Measurements from ENCODE around the gene CFAP77.

The CFAP77 gene

DNA sequence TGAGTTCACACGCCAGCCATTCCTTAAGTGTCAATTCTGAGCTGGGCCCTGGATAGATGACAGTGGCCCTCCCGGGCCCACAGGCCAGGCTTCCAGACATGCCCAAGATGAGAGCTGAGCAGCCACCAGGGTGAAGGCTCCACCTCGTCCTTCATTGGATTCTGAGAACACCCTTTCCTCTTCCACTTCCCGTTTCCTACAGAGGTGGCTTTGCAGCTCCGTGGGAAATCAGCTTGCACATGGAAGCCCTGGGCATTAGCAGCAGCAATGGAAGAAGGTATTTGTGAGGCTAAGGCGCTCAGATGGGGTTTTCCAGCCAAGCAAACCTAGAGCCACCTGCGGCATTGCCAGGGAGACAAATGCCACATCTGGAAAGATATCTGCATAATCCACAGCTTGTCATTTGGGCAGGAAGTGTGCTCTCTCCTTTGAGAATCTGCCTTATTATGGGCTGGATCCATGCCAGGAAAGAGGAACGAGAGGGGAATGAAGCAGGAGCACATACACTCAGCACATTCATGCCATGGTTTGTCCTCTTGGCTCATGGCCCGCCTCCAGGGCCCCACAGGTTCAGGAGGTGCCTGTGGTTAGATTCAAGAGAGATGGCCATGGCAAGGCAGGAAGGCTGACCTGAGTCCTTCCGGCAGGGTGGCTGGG, 34.1 kb downstream of the CFAP77 start:
- in situ Hi-C loops (cut with MboI; ENCODE audit: low pct_unique_long_range_greater_than_20kb, low sequenced_read_pairs) = no loop called here
- DNase-seq = peak; percentile 20

DNA sequence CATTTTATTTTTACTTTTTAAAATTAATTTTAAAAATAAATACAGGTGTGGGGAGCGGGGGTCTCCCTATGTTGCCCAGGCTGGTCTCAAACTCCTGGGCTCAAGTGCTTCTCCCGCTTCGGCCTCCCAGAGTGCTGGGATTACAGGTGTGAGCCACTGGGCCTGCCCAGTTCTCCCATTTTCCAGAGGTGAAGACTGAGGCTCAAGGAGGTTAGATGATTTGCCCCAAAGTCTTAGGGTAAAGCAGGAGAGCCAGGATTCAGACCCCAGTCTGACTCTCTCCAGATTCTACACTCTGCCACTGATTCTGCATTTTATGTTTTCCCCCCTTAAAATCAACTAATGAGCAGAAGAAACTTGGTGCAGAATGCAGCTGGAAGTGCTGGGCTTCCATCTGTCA, 36.9 kb downstream of the CFAP77 start:
- DNase-seq = no peak
- in situ Hi-C loops (cut with MboI; ENCODE audit: low pct_unique_long_range_greater_than_20kb, low sequenced_read_pairs) = no loop called here

DNA sequence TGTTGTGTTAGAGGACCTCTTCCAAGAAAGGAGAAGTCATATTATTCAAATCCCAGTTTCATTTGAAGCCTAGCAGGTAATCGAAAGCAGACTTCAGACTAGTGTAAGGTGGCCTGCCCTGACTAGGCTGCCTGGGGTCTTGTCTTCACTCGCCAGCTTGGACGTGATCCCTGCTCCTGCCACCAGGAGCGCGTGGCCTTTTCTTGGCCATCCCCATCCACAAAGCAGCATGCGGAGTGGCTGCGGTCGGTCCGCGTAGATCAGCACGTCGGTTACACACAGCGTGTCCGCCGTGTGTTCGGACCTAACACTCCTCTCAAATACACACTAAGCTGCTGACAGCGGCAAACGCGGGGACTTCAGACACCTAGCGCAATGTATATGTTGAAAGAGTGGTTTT, 37.3 kb downstream of the CFAP77 start:
- in situ Hi-C loops (cut with MboI; ENCODE audit: low pct_unique_long_range_greater_than_20kb, low sequenced_read_pairs) = no loop called here
- no peak for DNase-seq

DNA sequence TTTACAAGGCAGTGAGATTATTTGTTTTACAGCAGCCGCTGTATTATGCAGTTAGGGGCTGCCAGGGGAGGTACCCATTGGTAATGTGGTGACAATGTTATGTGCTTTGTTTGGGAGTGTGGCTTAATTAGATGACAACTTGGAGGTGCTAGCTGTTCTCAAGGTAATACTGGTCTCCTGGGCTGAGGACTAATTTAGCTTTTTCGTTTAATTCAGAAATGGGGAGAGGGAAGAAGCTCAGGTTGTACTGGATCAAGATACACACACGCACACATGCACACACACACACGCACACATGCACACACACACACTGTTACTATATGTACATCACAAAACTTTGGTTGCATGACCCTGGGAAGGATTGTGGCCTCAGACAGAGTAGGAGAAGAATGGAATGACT, 37.9 kb downstream of the CFAP77 start:
- DNase-seq = no peak
- in situ Hi-C loops (cut with MboI; ENCODE audit: low pct_unique_long_range_greater_than_20kb, low sequenced_read_pairs) = no loop called here

DNA sequence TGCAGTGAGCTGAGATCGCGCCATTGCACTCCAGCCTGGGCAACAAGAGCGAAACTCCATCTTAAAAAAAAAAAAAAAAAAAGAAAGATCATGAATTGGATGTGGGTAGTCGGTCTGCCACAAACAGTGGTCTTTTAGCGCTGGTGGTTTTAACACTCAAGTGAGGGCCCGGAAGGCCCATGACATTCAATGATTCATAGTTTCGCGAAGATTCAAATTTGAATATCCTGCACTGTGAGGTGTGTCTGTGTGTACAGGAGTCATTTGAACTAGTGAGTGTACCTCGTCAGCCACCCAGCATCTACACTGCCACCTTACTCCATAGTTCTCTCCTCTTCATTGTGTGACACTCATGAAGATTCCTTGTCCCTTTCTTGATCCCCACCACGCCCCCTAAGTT, 41.3 kb downstream of the CFAP77 start:
- DNase-seq = no peak
- in situ Hi-C loops (cut with MboI; ENCODE audit: low pct_unique_long_range_greater_than_20kb, low sequenced_read_pairs) = no loop called here

DNA sequence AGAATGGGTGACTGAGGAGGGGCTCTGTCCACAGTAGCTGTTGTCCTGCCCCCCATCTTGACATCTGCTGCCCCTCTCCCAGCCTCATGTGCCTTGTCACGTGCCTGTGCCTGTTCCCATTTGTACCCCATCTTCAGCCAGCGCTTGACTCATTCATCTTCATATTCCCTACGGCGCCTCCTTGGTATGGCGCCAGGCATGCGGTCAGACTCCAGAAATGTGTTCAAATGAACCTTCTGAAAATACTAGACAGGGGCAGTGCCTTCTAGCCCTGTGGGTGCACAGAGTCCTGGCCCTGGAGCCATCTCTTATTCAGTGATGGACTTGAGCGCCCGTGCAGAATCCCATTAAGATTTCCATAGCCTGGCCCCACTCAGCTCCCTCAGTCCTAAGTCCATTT, 46.2 kb downstream of the CFAP77 start:
- in situ Hi-C loops (cut with MboI; ENCODE audit: low pct_unique_long_range_greater_than_20kb, low sequenced_read_pairs) = no loop called here
- no peak for DNase-seq

DNA sequence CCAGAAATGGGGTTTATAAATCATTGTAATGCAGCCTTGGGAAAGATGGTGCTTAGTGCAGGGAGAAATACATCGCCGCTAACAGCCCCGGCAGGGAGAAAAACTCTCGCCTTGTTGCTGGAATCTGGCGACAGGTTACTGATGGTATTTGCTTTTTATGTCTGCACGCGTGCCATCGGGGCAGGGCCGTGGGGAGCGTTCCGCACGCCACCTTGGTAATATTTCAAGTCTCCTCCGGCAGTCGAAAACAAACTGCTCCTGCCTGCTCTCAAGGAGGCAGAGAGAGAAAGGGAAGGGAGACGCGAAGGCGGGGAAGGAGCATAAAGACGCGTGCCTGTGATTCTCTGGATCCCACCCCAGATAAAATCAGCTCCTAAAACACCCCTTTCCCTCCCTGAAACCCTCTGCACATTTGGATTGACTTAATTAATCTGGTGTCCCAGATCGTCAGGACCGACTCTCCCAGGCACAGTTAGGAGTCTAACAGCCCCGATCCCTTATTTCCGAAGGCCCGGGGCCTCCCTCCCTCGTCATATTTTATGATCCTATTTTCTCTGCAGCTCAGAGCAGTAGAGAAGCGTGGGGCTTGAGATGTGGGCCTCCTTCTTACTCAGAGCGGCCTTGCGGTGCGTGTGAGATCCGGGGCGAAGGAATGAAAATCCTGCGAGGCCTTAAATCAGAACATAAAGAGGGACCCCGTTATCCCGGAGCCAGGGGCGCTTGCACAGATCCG, 47.7 kb downstream of the CFAP77 start:
- in situ Hi-C loops (cut with MboI; ENCODE audit: low pct_unique_long_range_greater_than_20kb, low sequenced_read_pairs) = no loop called here
- no peak for DNase-seq

DNA sequence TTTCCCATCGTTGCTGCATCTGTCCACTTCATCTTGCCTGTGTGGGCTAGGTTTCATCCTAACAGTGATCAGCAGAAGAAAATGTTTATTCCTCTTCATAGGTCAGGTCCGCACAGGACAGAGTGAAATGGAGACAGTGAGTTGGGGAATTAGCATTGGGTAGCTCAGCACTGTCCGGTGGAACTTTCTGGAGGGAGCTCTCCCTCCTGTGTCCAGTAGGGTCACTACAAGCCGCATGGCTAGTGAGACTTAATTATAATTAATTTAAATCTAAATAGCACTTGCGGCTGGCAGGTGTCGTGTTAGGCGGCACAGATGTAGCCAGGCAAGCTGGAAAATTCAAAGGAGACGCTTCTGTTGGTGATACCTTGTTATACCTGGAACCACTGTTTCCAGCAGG, 48.4 kb downstream of the CFAP77 start:
- no peak for DNase-seq
- in situ Hi-C loops (cut with MboI; ENCODE audit: low pct_unique_long_range_greater_than_20kb, low sequenced_read_pairs) = no loop called here

DNA sequence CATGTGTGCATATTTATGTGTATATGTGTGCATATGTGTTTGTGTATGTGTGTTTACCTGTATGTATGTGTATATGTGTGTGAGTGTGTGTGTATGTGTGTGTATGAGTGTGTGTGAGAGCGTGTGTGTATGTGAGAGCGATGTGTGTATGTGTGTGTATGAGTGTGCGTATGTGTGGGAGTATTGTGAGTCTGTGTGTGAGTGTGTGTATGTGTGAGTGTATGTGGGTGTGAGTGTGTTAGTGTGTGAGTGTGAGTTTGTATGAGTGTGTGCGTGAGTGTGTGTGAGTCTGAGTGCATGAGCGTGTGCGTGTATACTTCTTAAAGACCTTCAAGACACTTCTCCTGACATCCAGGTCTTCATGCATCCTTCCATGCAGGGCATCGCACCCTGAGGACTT, 49.6 kb downstream of the CFAP77 start:
- DNase-seq = no peak
- in situ Hi-C loops (cut with MboI; ENCODE audit: low pct_unique_long_range_greater_than_20kb, low sequenced_read_pairs) = no loop called here

DNA sequence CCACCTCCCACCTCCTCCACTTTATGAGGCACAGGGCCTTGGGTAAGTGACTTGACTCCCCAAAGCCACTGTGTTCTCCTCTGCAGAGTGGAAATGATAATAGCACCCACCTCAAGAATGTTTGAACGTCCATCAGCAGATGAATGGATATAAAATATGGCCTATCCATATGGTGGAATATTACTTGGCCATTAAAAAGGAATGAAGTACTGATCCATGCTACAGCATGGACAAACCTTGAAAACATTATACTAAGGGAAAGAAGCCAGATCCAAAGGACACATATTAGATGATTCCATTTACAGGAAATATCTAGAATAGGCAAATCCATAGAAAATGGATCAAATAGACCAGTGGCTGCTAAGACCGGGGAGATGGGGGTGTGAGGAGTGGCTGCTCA, 50.2 kb downstream of the CFAP77 start:
- no peak for DNase-seq
- in situ Hi-C loops (cut with MboI; ENCODE audit: low pct_unique_long_range_greater_than_20kb, low sequenced_read_pairs) = no loop called here

DNA sequence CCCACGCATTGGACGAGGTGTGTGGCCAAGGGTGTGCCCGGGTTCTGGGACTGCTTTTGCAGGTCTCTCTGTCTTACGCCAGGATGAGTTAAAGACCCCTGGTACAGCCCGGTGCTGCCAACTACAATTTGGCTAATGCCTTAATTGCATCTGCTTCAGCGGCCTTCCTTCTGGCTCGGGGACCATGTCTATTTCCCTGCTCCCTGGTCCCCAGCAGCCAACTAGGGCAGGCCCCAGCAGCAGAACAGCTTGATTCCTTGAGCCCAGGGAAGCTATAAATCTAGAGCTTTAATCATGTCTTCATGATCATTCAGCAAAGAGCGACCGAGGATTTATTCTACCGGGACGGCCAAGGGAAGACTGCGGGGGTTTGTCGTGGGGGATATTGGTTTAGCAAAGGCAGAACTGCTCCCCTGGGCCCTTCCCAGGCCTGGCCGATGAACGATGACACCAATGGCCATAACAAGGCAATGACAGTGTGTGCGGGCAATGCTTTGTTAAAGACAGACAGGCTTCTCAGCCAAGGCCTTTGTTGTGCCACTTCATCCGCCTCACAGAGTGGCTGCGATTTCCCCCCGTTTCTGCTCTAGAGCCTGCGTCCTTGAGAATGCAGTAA, 51.4 kb downstream of the CFAP77 start:
- in situ Hi-C loops (cut with MboI; ENCODE audit: low pct_unique_long_range_greater_than_20kb, low sequenced_read_pairs) = no loop called here
- no peak for DNase-seq

DNA sequence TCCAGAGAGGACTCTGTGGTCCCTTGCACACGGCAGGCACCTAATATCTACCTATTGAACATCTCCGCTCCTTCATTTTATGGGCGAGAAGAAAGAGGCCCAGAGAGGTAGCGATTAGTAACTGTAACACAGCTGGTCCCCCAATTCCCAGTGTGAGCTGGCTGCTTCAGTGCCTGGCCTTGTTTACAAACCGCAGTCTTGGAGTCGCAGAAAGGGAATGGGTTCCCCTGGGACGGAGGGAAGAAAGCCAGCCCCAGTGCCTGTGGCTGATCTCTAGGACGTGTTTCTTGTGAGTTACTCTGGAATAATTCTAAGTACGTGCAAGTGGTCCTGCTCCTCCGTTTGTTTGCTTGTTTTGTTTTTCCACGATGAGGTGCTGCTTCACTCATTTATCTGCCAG, 52.0 kb downstream of the CFAP77 start:
- DNase-seq = no peak
- in situ Hi-C loops (cut with MboI; ENCODE audit: low pct_unique_long_range_greater_than_20kb, low sequenced_read_pairs) = no loop called here

DNA sequence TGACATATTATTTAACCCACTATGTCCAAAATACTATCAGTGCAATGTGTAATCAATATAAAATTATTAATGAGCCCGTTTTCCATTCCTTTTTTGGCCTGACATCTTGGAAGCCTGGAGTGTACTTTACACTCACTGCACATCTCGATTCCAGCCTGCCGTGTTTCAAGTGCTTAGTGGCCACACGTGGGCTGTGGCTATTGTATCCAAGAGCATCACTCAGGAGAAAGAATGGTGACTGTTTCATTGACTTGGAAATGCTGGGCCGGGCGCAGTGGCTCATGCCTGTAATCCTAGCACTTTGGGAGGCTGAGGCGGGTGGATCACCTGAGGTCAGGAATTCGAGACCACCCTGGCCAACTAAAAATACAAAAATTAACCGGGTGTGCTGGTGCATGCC, 54.5 kb downstream of the CFAP77 start:
- in situ Hi-C loops (cut with MboI; ENCODE audit: low pct_unique_long_range_greater_than_20kb, low sequenced_read_pairs) = no loop called here
- no peak for DNase-seq

DNA sequence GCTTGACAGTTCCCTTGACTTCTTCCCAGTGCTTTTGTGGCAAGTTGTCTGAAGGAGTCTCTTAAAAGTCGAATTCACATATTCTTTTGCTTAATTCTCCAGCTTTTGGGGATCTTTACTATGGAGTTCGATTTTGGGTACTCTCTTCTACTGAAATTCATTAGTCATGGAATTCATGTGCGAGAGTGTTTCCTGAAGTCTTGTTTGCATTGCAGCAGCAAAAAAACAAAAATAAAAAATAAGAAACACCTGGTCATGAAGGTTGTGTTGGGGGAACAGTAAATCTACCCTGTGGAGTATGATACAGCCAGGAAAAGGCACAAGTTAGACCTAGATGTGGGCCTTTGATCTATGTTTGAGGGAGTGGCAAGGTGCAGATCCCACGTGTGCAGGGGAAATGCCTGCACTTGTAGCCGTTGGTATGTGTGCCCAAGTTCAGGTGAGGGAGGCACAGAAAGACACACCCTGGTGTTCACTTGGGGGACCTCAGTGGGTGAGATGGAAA, 55.2 kb downstream of the CFAP77 start:
- DNase-seq = no peak
- in situ Hi-C loops (cut with MboI; ENCODE audit: low pct_unique_long_range_greater_than_20kb, low sequenced_read_pairs) = no loop called here

DNA sequence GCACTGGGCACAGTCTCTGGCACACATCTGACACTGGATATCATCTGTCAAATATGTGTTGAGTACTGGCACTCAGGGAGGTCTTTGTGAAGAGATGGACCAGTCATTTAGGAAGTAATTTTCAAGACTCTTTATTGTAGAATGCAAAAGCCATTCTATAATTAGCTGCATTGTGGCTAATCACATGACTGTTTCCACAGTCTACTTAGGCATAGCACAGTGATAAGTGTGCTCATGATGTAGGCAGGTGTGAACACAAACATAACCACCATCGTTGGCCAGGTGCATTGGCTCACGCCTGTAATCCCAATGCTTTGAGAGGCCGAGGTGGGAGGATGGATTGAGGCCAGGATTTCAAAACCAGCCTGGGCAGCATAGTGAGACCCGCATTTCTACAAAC, 62.2 kb downstream of the CFAP77 start:
- in situ Hi-C loops (cut with MboI; ENCODE audit: low pct_unique_long_range_greater_than_20kb, low sequenced_read_pairs) = no loop called here
- no peak for DNase-seq

DNA sequence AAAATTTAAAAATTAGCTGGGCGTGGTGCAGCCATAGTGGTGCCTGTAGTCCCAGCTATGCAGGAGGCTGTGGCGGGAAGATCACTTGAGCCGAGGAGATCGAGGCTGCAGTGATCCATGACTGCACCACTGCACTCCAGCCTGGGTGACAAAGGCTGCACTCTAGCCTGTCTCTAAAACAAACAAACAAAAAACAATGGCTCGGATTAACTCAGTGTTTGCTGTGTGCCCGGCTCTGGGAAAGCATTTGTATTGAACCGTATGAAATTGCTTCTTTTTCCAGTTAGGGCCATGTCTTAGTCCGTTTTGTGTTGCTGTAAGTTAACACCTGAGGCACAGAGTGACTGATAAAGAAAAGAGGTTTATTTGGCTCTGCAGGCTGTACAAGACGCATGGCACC, 62.6 kb downstream of the CFAP77 start:
- DNase-seq = no peak
- in situ Hi-C loops (cut with MboI; ENCODE audit: low pct_unique_long_range_greater_than_20kb, low sequenced_read_pairs) = no loop called here

DNA sequence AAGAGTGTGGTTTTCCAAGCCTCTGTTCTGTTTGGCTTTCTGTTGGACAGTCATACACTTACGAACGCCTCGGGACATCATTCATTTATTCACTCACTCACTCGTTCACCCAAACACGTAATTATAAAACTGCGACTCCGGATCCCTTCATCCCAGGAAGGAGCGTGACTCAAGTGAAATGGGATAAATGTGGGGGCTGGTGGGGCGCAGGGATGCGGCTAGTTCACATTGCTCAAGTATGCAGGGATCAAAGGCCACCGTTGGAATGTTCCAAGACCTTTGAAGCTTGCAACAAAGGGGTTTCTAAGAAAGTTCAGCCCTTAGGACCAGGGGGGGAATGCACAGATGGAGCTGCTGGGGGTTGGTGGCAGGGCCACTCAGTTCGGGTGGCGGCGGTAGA, 64.2 kb downstream of the CFAP77 start:
- in situ Hi-C loops (cut with MboI; ENCODE audit: low pct_unique_long_range_greater_than_20kb, low sequenced_read_pairs) = no loop called here
- DNase-seq = no peak

DNA sequence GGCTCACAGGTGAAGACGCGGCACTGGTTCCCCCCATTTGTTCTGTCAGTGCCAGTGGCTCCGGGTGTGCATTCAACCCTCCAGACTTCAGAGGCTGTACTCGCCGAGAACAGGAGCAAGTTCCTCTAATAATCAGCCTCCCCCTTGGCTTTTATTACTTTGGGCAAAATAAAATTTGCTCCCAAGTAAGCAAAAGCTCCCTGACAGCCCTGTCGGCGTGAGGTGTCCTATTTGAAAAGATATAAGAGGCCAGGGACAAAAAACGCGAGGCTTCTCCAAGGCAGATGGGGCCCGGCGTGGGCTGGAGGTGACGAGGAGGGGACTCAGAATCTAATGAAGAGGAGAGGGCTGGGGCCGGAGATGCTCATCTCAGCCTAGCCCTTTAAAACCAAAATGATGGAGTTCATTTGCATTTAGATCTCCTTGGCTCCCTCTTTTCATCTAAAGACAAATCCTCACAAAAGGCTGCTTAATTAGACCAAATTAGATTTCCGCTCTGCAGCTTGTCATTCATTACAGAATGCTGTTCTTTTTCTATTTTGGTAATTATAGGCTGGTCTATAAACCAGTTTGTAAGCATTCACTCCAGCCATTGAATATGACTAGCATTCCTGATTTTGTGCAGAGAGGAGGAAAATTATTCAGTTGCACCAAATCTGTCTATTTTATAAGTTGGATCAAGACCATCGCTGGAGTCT, 68.5 kb downstream of the CFAP77 start:
- no peak for DNase-seq
- in situ Hi-C loops (cut with MboI; ENCODE audit: low pct_unique_long_range_greater_than_20kb, low sequenced_read_pairs) = no loop called here

DNA sequence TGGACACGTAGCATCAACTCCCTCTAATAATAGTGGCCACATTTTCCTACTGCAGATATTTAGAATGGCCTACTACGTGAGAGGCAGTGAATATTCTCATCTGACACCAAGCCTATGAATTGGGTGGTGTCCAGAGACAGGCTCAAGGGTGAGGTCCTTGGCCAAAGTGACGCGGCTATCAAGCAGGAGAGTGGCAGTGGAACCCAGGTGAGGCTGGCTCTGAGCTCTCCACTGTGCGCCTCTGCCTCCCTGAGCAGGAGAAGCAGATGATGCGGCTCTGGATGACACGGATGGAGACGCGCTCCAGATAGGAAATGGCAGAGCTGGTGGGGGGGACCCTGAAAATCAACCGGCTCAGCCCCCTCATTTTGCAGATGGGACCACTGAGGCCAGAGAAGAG, 69.7 kb downstream of the CFAP77 start:
- DNase-seq = no peak

More for the DNA sequence above, 69.7 kb downstream of the CFAP77 start:
- in situ Hi-C loops (cut with MboI; ENCODE audit: low pct_unique_long_range_greater_than_20kb, low sequenced_read_pairs) = no loop called here
